Endothelial cell of umbilical vein (primary cell): ENCODE measurements around the gene AAGAB.
A peak's percentile ranks its signal among the peaks of the same experiment; 100 is the strongest.

Experiments
- EZH2 ChIP-seq: IDR thresholded peaks from 2 replicates; pipeline ENCODE4 v1.6.1; 2012; ENCODE audit warnings: borderline replicate concordance, low read depth, mild to moderate bottlenecking, moderate library complexity, low read length, inconsistent platforms; ENCODE audit not compliant: severe bottlenecking
- FOS ChIP-seq: IDR thresholded peaks from 2 replicates; pipeline ENCODE4 v1.6.1; 2011; ENCODE audit warnings: mild to moderate bottlenecking, low read length, moderate library complexity, borderline replicate concordance; ENCODE audit not compliant: insufficient read depth
- POLR2A ChIP-seq: IDR thresholded peaks from 2 replicates; pipeline ENCODE4 v1.6.1; 2012; ENCODE audit warnings: low read depth, mild to moderate bottlenecking, control low read depth, low read length
- POLR2AphosphoS5 ChIP-seq: IDR thresholded peaks from 2 replicates; pipeline ENCODE4 v1.6.1; 2012; ENCODE audit warnings: low read depth, mild to moderate bottlenecking, control low read depth, low read length, moderate library complexity; ENCODE audit not compliant: insufficient read depth
- TF ChIP-seq, protein P1 (sequence below), 2 donors: IDR thresholded peaks; 1 replicate in 1 of 2; 2 replicates in 1 of 2; pipeline ENCODE4 v1.5.1; 2011; ENCODE audit warnings: low read length in 2 of 2, mild to moderate bottlenecking in 2 of 2, moderate library complexity in 2 of 2, control low read depth in 1 of 2, inconsistent platforms in 1 of 2, low read depth in 1 of 2; ENCODE audit not compliant: insufficient read depth in 1 of 2; ENCODE audit errors: extremely low read depth in 1 of 2

DNA sequence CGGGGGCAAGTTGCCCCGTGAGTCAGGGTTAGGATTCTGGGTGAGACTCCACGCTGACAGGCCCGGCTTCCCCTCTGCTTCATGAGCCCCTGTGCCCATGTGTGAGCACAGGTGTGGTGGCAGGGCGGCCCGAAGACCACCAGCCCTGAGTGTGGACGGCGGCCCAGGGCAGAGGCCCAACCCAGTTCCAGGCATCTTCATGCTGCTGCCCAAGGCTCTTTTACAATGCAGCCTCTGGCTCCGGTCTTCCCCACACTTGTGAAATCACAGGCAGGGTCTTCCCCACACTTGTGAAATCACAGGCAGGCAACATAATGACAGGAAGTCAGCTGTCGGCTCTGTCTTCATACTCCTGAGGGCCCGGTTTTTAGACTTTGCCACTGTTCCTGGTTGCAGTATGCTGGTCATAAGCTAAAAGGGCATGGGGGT lies 78.8 kb downstream of the AAGAB start:
- TF ChIP-seq, protein P1, sequence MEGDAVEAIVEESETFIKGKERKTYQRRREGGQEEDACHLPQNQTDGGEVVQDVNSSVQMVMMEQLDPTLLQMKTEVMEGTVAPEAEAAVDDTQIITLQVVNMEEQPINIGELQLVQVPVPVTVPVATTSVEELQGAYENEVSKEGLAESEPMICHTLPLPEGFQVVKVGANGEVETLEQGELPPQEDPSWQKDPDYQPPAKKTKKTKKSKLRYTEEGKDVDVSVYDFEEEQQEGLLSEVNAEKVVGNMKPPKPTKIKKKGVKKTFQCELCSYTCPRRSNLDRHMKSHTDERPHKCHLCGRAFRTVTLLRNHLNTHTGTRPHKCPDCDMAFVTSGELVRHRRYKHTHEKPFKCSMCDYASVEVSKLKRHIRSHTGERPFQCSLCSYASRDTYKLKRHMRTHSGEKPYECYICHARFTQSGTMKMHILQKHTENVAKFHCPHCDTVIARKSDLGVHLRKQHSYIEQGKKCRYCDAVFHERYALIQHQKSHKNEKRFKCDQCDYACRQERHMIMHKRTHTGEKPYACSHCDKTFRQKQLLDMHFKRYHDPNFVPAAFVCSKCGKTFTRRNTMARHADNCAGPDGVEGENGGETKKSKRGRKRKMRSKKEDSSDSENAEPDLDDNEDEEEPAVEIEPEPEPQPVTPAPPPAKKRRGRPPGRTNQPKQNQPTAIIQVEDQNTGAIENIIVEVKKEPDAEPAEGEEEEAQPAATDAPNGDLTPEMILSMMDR (IDR thresholded peaks at IDR 0.05; ENCODE audit: extremely low read depth in 1 of 2, insufficient read depth in 1 of 2, low read depth in 1 of 2, low read length in 2 of 2) = no peak
- no peak for TF ChIP-seq FOS
- no peak for TF ChIP-seq POLR2A
- TF ChIP-seq EZH2 = no peak
- peak; percentile 11 for TF ChIP-seq POLR2AphosphoS5
